Kidney (tissue), 14 donors: ENCODE measurements around the gene FIP1L1. TPM values are rescaled to one million over a fixed set of nuclear protein-coding genes. Genes with fewer than 3 reads are reported as not detected.
"Not testable (repeated sequence)": the region's sequence is repeated elsewhere in the genome, so short reads cannot be mapped to it uniquely, and the experiment has no call there.

Experiments used
- DNase-seq, 5 donors: peaks; one replicate each; pipeline ENCODE4 v3.0.0-alpha.2; 2013 to 2020
- FAIRE-seq: peaks from 2 replicates; lab custom pipeline; 2012; peaks lifted over from hg19 to GRCh38; lab: Jason Lieb, UNC
- H3K27ac ChIP-seq, 2 donors: one replicate each; pipeline ENCODE4 v1.7.0; 2013; ENCODE audit warnings: low read depth in 2 of 2, low read length in 2 of 2, inconsistent platforms in 1 of 2
- H3K27me3 ChIP-seq: one replicate; pipeline ENCODE4 v1.7.1; 2013; ENCODE audit warnings: low read length, inconsistent platforms; ENCODE audit not compliant: control insufficient read depth, insufficient read depth
- H3K36me3 ChIP-seq, 3 donors: one replicate each; pipeline versions ENCODE4 v1.7.0 to v1.7.1; 2013; ENCODE audit warnings: low read length in 3 of 3, control low read depth in 1 of 3, inconsistent platforms in 1 of 3; ENCODE audit not compliant: insufficient read depth in 3 of 3, control insufficient read depth in 2 of 3
- H3K4me1 ChIP-seq, 3 donors: one replicate each; pipeline versions ENCODE4 v1.7.0 to v1.7.1; 2013; ENCODE audit warnings: low read length in 3 of 3, inconsistent platforms in 1 of 3, low read depth in 1 of 3; ENCODE audit not compliant: control insufficient read depth in 2 of 3, insufficient read depth in 2 of 3
- H3K4me3 ChIP-seq, 3 donors: one replicate each; pipeline versions ENCODE4 v1.7.0 to v1.8.1; 2013; ENCODE audit warnings: low read length in 3 of 3, control low read depth in 1 of 3, inconsistent platforms in 1 of 3
- H3K9ac ChIP-seq, 3 donors: one replicate each; pipeline versions ENCODE4 v1.7.0 to v1.7.1; 2013; ENCODE audit warnings: low read length in 3 of 3, control low read depth in 1 of 3, inconsistent platforms in 1 of 3
- H3K9me3 ChIP-seq, 3 donors: one replicate each; pipeline versions ENCODE4 v1.7.0 to v1.7.1; 2013; ENCODE audit warnings: low read length in 3 of 3, control low read depth in 1 of 3, inconsistent platforms in 1 of 3; ENCODE audit not compliant: control insufficient read depth in 2 of 3, insufficient read depth in 1 of 3
- intact Hi-C: fragments of 100-400 bp; cut with DNase I; formaldehyde crosslinking; loops from one replicate; pipeline ENCODE4 v1.11.1; 2022
- polyA plus RNA-seq: library from polyadenylated mRNA; stranded (reverse); fragments of 350-450 nt; fragmentation: Illumina TruSeq; extraction: RNeasy Lipid Tissue Mini Kit (QIAGEN cat#74804); gene quantifications from one replicate; pipeline ENCODE4 v1.2.3, GENCODE V29; 2014; ENCODE audit warnings: low read depth, low replicate concordance; ENCODE audit not compliant: insufficient read depth
- total RNA-seq: library from RNA; stranded (reverse); fragmentation: NEBNext Ultra II Directional; extraction: Animal tissue kit (Norgen Biotek cat#: 25700); gene quantifications from one replicate; pipeline ENCODE4 v1.2.1, GENCODE V29; 2021
- TF ChIP-seq, protein P1 (sequence below): IDR thresholded peaks from 3 replicates; pipeline ENCODE4 v1.5.1; 2012; ENCODE audit warnings: mild to moderate bottlenecking, moderate library complexity, borderline replicate concordance; ENCODE audit not compliant: insufficient read depth; ENCODE audit errors: extremely low read depth
- donor health status: control.
- donor health status: control.
- donor health status: control.
- donor health status: control.
- donor health status: control.
- donor health status: DM: yes; HTN: yes; CAD: no.
- donor health status: Normal renal cell carcinoma (clear cell type).

FIP1L1 gene
- total and polyA plus RNA-seq, 2 donors from 2014 or later = 25.5 to 48.0 TPM

DNA sequence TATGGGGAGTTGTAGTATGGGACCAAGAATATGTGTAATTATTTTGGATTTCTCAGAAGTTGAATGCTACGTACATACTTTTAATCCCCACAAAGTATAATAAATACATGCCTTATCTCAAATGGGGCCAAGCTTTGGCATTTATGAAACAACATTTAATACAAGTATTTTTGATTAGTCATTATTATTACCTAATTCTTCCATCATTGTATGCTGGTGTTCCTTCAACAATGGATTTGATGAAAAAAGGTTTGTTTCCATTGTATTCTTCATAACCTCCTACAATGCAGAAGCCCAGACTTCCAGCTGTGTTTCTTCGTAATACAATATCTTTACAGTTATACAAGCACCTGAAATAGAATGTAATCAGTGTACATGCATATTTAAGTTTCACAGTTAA lies 83.8 kb downstream of the FIP1L1 start:
- no peak for FAIRE-seq
- H3K9me3 ChIP-seq = no peaks in the 10 kb centered on the region
- intact Hi-C loops = no loop called here
- no peak for DNase-seq
- no peak overlapping the region for H3K9ac ChIP-seq
- no peaks in the 10 kb centered on the region for H3K27me3 ChIP-seq
- peaks cover 3 to 18% (median 7%) of the 10 kb centered on the region in 3 donors for H3K36me3 ChIP-seq
- H3K4me3 ChIP-seq = no peak overlapping the region
- H3K4me1 ChIP-seq = no peaks in the 10 kb centered on the region
- no peak overlapping the region for H3K27ac ChIP-seq
- TF ChIP-seq, protein P1, sequence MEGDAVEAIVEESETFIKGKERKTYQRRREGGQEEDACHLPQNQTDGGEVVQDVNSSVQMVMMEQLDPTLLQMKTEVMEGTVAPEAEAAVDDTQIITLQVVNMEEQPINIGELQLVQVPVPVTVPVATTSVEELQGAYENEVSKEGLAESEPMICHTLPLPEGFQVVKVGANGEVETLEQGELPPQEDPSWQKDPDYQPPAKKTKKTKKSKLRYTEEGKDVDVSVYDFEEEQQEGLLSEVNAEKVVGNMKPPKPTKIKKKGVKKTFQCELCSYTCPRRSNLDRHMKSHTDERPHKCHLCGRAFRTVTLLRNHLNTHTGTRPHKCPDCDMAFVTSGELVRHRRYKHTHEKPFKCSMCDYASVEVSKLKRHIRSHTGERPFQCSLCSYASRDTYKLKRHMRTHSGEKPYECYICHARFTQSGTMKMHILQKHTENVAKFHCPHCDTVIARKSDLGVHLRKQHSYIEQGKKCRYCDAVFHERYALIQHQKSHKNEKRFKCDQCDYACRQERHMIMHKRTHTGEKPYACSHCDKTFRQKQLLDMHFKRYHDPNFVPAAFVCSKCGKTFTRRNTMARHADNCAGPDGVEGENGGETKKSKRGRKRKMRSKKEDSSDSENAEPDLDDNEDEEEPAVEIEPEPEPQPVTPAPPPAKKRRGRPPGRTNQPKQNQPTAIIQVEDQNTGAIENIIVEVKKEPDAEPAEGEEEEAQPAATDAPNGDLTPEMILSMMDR = no peak

DNA sequence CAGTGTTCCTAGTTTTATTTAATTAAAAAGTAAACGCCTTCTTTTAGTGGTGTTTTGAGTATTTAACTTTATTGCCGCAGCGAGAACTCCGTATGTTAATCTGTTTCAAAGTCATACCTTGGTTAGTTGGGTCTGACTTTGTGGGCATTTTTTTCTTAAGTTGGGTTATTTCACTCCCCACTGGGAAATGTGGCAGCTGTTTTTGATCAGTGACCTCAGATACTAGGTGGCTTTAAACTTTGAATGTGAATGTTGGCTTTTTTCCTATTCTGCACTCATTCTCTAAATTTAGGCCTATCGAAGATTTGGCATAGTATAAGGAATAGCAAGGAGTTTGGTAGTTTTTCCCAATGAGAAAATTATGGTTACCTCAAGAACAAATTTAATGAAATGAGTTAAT lies 85.9 kb downstream of the FIP1L1 start:
- DNase-seq (no peak), FAIRE-seq (no peak)
- H3K4me3 ChIP-seq = no peak overlapping the region
- H3K9me3 ChIP-seq = no peaks in the 10 kb centered on the region
- H3K36me3 ChIP-seq = peaks cover 3 to 18% (median 7%) of the 10 kb centered on the region in 3 donors
- no peak overlapping the region for H3K9ac ChIP-seq
- no peak overlapping the region for H3K27ac ChIP-seq
- intact Hi-C loops = no loop called here
- no peaks in the 10 kb centered on the region for H3K27me3 ChIP-seq
- TF ChIP-seq, protein P1 = no peak
- H3K4me1 ChIP-seq = no peaks in the 10 kb centered on the region

DNA sequence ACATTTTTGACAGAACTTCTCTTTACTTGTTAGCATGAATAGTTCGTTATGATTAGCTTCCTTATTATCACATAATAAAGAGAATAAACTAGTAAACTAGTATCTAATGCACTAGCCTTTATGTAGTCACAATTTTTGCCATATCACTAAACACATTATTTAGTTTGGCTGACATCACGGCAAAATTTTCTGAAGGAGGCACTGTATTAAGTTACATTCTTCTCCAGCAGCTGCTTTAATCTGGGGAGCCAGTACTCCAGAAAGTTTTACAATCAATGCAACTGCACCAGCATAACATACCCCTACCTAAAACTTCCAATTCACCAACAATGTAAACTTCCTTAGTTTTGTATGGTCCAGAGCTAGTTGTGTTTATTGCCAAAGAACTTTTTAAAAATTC lies 87.8 kb downstream of the FIP1L1 start:
- H3K27ac ChIP-seq = no peak overlapping the region
- no peak overlapping the region for H3K9ac ChIP-seq
- H3K36me3 ChIP-seq = peaks cover 2 to 5% (median 3%) of the 10 kb centered on the region in 3 donors
- no peak overlapping the region for H3K4me3 ChIP-seq
- TF ChIP-seq, protein P1 = no peak
- peak in 1 of 5 donors; percentile 4 for DNase-seq
- H3K27me3 ChIP-seq = no peaks in the 10 kb centered on the region
- H3K4me1 ChIP-seq = no peaks in the 10 kb centered on the region
- no peaks in the 10 kb centered on the region for H3K9me3 ChIP-seq
- intact Hi-C loops = no loop called here
- no peak for FAIRE-seq

DNA sequence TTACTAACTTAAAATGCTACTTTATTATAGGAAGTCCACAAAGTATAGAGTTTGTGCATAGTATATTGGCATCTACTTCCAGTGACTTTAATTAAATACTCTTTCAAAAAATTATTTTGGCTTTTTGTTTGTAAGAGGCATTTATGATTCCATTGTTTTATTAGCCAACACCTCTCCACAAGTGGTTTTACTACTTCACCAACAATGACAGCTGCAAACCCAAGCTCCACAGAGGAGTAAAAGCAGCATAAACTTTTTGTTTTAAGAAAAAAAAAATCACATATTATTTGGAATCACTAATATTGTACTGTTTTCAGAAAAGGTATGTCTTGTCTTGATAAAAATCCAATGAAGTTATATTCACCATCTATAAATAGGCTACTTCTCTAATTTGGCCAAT lies 88.5 kb downstream of the FIP1L1 start:
- Histone ChIP-seq H3K9ac (no peak overlapping the region), H3K9me3 (no peaks in the 10 kb centered on the region), H3K4me3 (no peak overlapping the region), H3K27ac (no peak overlapping the region), H3K4me1 (no peaks in the 10 kb centered on the region), H3K27me3 (no peaks in the 10 kb centered on the region), H3K36me3 (peaks cover 2 to 5% (median 3%) of the 10 kb centered on the region in 3 donors)
- DNase-seq (no peak), FAIRE-seq (no peak)
- intact Hi-C loops = no loop called here
- TF ChIP-seq, protein P1 = no peak

DNA sequence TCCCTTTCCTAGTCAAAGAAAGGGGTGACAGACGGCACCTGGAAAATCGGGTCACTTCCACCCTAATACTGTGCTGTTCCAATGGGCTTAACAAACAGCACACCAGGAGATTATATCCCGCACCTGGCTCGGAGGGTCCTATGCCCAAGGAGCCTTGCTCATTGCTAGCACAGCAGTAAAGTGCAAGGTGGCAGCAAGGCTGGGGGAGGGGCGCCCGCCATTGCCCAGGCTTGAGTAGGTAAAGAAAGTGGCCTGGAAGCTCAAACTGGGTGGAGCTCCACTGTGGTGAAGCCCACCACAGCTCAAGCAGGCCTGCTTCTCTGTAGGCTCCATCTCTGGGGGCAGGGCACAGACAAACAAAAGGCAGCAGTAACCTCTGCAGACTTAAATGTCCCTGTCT lies 89.1 kb downstream of the FIP1L1 start:
- H3K27me3 ChIP-seq, H3K4me1 ChIP-seq, intact Hi-C loops, H3K4me3 ChIP-seq, H3K36me3 ChIP-seq, H3K27ac ChIP-seq, H3K9ac ChIP-seq, FAIRE-seq, H3K9me3 ChIP-seq: not testable (repeated sequence)
- peak in 1 of 5 donors; percentile 61 for DNase-seq
